ENCODE results near the gene KHSRP.

GRCh38 chr19:6429419-6430221 is 5.0 kb upstream of the KHSRP start:
- no peak for TF ChIP-seq JUND (IDR thresholded peaks at IDR 0.05; ENCODE audit: low read depth, low read length)
- no peak for TF ChIP-seq CHD2 (IDR thresholded peaks at IDR 0.05; ENCODE audit: borderline replicate concordance, low read depth, low read length)
- TF ChIP-seq RAD21 (IDR thresholded peaks at IDR 0.05; ENCODE audit: insufficient read depth, low read depth, low read length): no peak
- no peak for TF ChIP-seq SUZ12 (IDR thresholded peaks at IDR 0.05; ENCODE audit: unreplicated experiment)
- TF ChIP-seq CTCF (IDR thresholded peaks at IDR 0.05 in 2 of 3, conservative IDR thresholded peaks at IDR 0.05 in 1 of 3; ENCODE audit: control insufficient read depth in 2 of 3, extremely low read depth in 1 of 3, insufficient read depth in 1 of 3, low read depth in 3 of 3, low read length in 3 of 3): no peak

Measured in GM12878 (cell line).